Measurements from ENCODE around the gene ANKRD28. TPM values are rescaled to one million over a fixed set of nuclear protein-coding genes. Genes with fewer than 3 reads are reported as not detected.

ANKRD28 gene
- total RNA-seq, 1 donor from 2014 or later, result 104 TPM

DNA sequence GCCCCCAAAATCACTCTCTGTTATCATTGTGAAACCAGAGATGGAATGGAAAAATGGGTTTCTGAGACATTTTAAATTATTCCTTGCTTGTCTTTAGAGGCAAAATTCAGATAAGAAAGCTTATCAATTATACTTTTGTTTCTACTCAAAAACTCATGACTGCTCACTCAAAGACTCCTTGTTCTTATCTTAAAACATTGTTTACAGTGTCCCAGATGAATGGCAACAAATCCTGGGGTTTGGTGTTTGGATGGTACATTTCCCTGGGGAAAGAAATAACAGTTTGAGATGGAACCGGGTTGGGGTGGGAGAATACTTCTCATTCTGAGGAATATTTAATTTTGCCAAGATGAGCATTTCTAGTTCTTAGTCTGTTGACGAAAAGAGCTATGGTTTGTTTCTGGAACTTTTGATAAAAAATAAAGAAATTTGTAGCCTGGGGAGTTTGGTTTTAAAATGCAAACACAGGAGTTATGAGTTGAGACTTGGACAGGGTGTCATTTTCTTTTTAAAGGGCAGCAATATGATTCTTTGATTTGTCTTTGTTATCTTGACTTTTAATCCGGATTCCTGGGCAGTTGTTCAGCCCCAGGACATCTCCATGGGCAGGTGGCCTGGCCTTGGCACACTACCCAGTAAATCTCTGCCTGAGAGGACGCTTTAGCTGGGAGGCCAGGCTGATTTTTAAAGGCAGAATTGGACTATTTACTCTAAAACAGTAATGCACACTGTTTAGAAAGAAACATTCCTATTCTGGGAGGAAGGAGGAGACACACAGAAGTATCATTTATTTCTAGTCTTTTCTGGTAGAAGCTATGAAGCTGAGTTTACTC is 163.8 kb downstream of the ANKRD28 start:
- Mint-ChIP-seq H3K27me3 (ENCODE audit: low read depth) (no peaks in the 10 kb centered on the region), H3K27ac (ENCODE audit: unreplicated experiment) (peak overlapping the region; percentile 91), H3K4me1 (ENCODE audit: low read depth) (peaks cover 94% of the 10 kb centered on the region), H3K4me3 (ENCODE audit: unreplicated experiment) (peak overlapping the region; percentile 20), H3K36me3 (ENCODE audit: low read depth) (no peaks in the 10 kb centered on the region), H3K9me3 (ENCODE audit: low read depth) (no peaks in the 10 kb centered on the region)
- TF ChIP-seq CTCF (IDR thresholded peaks at IDR 0.05), result no peak
- no peak for DNase-seq (ENCODE audit: low spot score)

- no peak for DNase-seq (ENCODE audit: low spot score)
- Mint-ChIP-seq H3K27ac (ENCODE audit: unreplicated experiment) (peak overlapping the region; percentile 91), H3K4me1 (ENCODE audit: low read depth) (peaks cover 87% of the 10 kb centered on the region), H3K36me3 (ENCODE audit: low read depth) (no peaks in the 10 kb centered on the region), H3K9me3 (ENCODE audit: low read depth) (no peaks in the 10 kb centered on the region), H3K4me3 (ENCODE audit: unreplicated experiment) (no peak overlapping the region), H3K27me3 (ENCODE audit: low read depth) (no peaks in the 10 kb centered on the region)
- TF ChIP-seq CTCF (IDR thresholded peaks at IDR 0.05), result no peak
Observed at GRCh38 chr3:15633159-15633558, 164.6 kb downstream of the ANKRD28 start.

DNA sequence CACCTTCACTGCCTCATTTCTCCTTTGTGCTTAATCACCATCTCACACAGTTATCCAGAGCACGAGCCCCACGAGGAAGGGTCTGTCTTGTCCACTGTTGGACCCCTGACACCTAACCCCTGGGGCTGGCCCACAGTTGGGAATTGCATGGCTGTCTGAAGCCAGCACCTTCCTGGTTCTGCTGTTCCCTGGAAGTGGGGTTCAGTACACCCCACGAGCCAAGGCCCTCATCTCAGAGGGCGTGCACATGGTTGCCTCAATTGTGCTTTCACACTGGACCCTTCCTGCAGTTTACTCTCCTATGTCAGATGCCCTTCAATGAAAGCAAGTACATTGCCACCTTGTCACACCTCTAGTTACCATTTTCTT is 165.6 kb downstream of the ANKRD28 start:
- Mint-ChIP-seq H3K27ac (ENCODE audit: unreplicated experiment) (peak overlapping the region; percentile 99), H3K36me3 (ENCODE audit: low read depth) (no peaks in the 10 kb centered on the region), H3K4me1 (ENCODE audit: low read depth) (peaks cover 77% of the 10 kb centered on the region), H3K27me3 (ENCODE audit: low read depth) (no peaks in the 10 kb centered on the region), H3K9me3 (ENCODE audit: low read depth) (no peaks in the 10 kb centered on the region), H3K4me3 (ENCODE audit: unreplicated experiment) (no peak overlapping the region)
- DNase-seq (ENCODE audit: low spot score), result no peak
- TF ChIP-seq CTCF (IDR thresholded peaks at IDR 0.05), result no peak

DNA sequence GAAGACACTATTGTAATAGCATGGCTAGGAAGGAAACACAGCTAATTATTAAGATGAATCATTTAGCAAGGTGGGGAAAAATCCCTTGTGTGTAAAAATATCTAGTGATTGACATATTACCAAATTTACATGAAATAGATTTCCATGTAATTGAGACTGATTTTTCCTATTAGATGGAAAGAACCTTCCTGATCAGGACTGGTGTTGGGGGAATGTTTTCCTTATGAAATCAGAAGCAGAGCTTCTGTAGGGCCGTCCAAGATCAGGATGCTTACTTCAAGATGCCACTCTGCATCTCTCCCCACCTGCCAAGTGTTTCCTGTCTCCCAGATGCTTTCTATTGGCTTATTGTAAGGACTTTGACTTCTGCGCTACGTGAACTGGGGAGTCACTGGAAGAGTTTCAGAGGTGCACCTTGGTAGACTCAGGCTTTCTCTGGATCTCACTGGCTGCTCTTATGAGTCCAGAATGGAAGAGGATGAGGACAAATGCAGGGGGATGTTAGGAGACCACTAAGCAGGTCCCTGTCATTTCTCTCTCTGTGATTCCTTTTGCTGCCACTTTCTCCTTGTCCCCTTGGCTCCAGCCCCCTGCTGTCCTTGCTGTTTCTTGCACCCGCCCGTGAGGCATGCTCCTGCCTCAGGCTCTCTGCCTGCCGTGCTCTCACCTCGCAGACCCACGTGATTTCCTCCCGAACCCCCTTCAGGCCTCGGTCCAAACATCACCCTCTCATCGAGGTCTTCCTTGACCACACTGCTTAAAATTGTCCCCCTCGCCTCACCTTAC is 166.2 kb downstream of the ANKRD28 start:
- Mint-ChIP-seq H3K9me3 (ENCODE audit: low read depth) (no peaks in the 10 kb centered on the region), H3K27me3 (ENCODE audit: low read depth) (no peaks in the 10 kb centered on the region), H3K4me3 (ENCODE audit: unreplicated experiment) (no peak overlapping the region), H3K27ac (ENCODE audit: unreplicated experiment) (peak overlapping the region; percentile 99), H3K4me1 (ENCODE audit: low read depth) (peaks cover 72% of the 10 kb centered on the region), H3K36me3 (ENCODE audit: low read depth) (no peaks in the 10 kb centered on the region)
- TF ChIP-seq CTCF (IDR thresholded peaks at IDR 0.05), result peak; percentile 46
- no peak for DNase-seq (ENCODE audit: low spot score)

DNA sequence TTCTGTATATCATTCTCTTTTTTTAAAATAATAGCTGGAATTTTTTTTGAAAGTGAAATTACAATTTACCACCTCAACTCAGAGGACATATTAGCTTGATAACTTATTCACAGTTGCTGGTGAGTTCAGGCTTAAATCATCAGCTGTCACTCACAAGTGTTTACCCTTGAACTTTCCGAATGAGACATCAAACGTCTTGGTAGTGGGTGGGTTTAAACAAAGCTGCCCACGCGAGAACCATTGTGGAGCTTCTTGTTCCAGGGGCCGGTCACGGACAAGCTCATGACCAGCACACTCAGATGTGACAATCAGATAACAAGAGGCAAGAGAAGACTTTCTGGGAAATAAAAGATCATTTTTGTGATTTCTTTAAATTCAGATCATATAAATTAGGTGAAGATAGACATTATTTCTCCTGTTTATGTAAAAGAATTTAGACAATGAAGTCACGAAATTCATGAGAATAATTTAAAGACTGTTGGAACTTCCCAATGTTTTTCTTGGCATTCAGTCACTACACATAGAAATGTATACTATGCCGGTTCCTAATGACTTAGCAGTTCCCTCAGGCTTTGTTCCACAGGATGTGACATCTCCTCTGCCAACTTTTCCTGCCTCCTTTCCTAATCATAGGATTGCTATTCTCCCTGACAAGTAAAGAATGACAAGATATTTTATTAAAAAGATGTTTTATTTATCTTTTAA is 167.0 kb downstream of the ANKRD28 start:
- TF ChIP-seq CTCF (IDR thresholded peaks at IDR 0.05), result no peak
- no peak for DNase-seq (ENCODE audit: low spot score)
- peak overlapping the region; percentile 67 for H3K4me3 Mint-ChIP-seq (ENCODE audit: unreplicated experiment)
- H3K9me3 Mint-ChIP-seq (ENCODE audit: low read depth), result no peaks in the 10 kb centered on the region
- H3K27ac Mint-ChIP-seq (ENCODE audit: unreplicated experiment), result peak overlapping the region; percentile 99
- H3K4me1 Mint-ChIP-seq (ENCODE audit: low read depth), result peaks cover 65% of the 10 kb centered on the region
- no peaks in the 10 kb centered on the region for H3K36me3 Mint-ChIP-seq (ENCODE audit: low read depth)
- H3K27me3 Mint-ChIP-seq (ENCODE audit: low read depth), result no peaks in the 10 kb centered on the region
